ENCODE measurements around the gene RCOR1. TPM values are rescaled to one million over a fixed set of nuclear protein-coding genes. Genes with fewer than 3 reads are reported as not detected.

RCOR1 gene
- total and polyA plus RNA-seq, 2 of the 4 experiments (the other 2 are of a cell fraction) = 9.0 to 11.2 TPM

GRCh38 chr14:102764220-102764671 lies 171.8 kb downstream of the RCOR1 start:
- no peak overlapping the region for H4K91ac ChIP-seq (ENCODE audit: insufficient read depth, low read depth, low read length)
- ATAC-seq (ENCODE audit: low read depth) (no peak), DNase-seq (no peak)
- in situ Hi-C loops (cut with MboI; ENCODE audit: low sequenced_read_pairs) = no loop called here
- no peak overlapping the region for H4K8ac ChIP-seq (ENCODE audit: low read depth in 2 of 2, low read length in 2 of 2)
- H3K9ac ChIP-seq (ENCODE audit: low read depth, low read length) = no peak overlapping the region
- no peak overlapping the region for H3K23ac ChIP-seq (ENCODE audit: low read depth, low read length)
- H2BK20ac ChIP-seq (ENCODE audit: low read depth, low read length) = no peak overlapping the region
- no peaks in the 10 kb centered on the region for H3K4me1 ChIP-seq (ENCODE audit: control insufficient read depth, insufficient read depth, low read length)
- WGBS, 2 experiments (ENCODE audit: extremely low coverage in 2 of 2, insufficient read length in 1 of 2) = no CpG with 5 or more reads among the region's 11 CpGs
- H3K27ac ChIP-seq (ENCODE audit: insufficient read depth, low read length) = no peak overlapping the region
- H2AFZ ChIP-seq (replicated peaks; ENCODE audit: low read length, poor library complexity) = no peak overlapping the region
- H2AK5ac ChIP-seq (ENCODE audit: low read depth, low read length) = no peak overlapping the region
- H2AK9ac ChIP-seq (replicated peaks; ENCODE audit: low read depth, low read length, poor library complexity) = no peak overlapping the region
- no peaks in the 10 kb centered on the region for H3K9me1 ChIP-seq (ENCODE audit: insufficient read depth, low read length)
- H3K4ac ChIP-seq (ENCODE audit: low read depth, low read length) = no peak overlapping the region
- BruUV-seq (replicated peaks) = no TSS peak
- no peak overlapping the region for H3K56ac ChIP-seq (ENCODE audit: extremely low read depth, insufficient read depth, low read length)
- H3K27me3 ChIP-seq (ENCODE audit: control insufficient read depth, insufficient read depth, low read length) = peaks cover 26% of the 10 kb centered on the region
- no peak overlapping the region for H4K5ac ChIP-seq (ENCODE audit: low read depth, low read length)
- no peak overlapping the region for H2BK5ac ChIP-seq (ENCODE audit: low read depth, low read length, poor library complexity, severe bottlenecking)
- H3K9me3 ChIP-seq (ENCODE audit: control insufficient read depth, insufficient read depth, low read length) = no peaks in the 10 kb centered on the region
- no peaks in the 10 kb centered on the region for H3K36me3 ChIP-seq (ENCODE audit: control insufficient read depth, insufficient read depth, low read length)
- no peak overlapping the region for H3K4me3 ChIP-seq (ENCODE audit: insufficient read depth, low read depth, low read length)
- no peak overlapping the region for H2BK120ac ChIP-seq (ENCODE audit: low read depth, low read length)
- no peaks in the 10 kb centered on the region for H3K79me1 ChIP-seq (ENCODE audit: low read depth in 1 of 2, low read length in 2 of 2)
- dilution Hi-C loops (cut with HindIII; ENCODE audit: low sequenced_read_pairs, unreplicated experiment) = no loop called here
- no peak overlapping the region for H3K14ac ChIP-seq (replicated peaks; ENCODE audit: low read depth, low read length)
- TF ChIP-seq MAFK (IDR thresholded peaks at IDR 0.05; ENCODE audit: low read depth, low read length) (no peak), POLR2A (IDR thresholded peaks at IDR 0.05; ENCODE audit: low read depth, low read length) (no peak), MAZ (IDR thresholded peaks at IDR 0.05; ENCODE audit: borderline replicate concordance, low read depth, low read length) (no peak), CEBPB (IDR thresholded peaks at IDR 0.05; ENCODE audit: low read depth, low read length) (no peak), RCOR1 (IDR thresholded peaks at IDR 0.05; ENCODE audit: insufficient replicate concordance, low read length) (no peak), SMC3 (IDR thresholded peaks at IDR 0.05; ENCODE audit: low read depth, low read length) (no peak), FOS (IDR thresholded peaks at IDR 0.05; ENCODE audit: low read depth, low read length) (no peak), CHD1 (IDR thresholded peaks at IDR 0.05; ENCODE audit: low read depth, low read length) (no peak), BHLHE40 (IDR thresholded peaks at IDR 0.05; ENCODE audit: low read depth, low read length) (no peak), RFX5 (IDR thresholded peaks at IDR 0.05; ENCODE audit: low read depth, low read length) (no peak), RAD21 (IDR thresholded peaks at IDR 0.05; ENCODE audit: low read length) (no peak), MXI1 (IDR thresholded peaks at IDR 0.05; ENCODE audit: borderline replicate concordance, low read depth, low read length) (no peak), NFE2L2 (IDR thresholded peaks at IDR 0.05; ENCODE audit: low read depth, low read length) (no peak)
- TF ChIP-seq, protein P1, sequence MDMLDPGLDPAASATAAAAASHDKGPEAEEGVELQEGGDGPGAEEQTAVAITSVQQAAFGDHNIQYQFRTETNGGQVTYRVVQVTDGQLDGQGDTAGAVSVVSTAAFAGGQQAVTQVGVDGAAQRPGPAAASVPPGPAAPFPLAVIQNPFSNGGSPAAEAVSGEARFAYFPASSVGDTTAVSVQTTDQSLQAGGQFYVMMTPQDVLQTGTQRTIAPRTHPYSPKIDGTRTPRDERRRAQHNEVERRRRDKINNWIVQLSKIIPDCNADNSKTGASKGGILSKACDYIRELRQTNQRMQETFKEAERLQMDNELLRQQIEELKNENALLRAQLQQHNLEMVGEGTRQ (IDR thresholded peaks at IDR 0.05; ENCODE audit: low read depth, low read length) = no peak
- TF ChIP-seq, protein P2, sequence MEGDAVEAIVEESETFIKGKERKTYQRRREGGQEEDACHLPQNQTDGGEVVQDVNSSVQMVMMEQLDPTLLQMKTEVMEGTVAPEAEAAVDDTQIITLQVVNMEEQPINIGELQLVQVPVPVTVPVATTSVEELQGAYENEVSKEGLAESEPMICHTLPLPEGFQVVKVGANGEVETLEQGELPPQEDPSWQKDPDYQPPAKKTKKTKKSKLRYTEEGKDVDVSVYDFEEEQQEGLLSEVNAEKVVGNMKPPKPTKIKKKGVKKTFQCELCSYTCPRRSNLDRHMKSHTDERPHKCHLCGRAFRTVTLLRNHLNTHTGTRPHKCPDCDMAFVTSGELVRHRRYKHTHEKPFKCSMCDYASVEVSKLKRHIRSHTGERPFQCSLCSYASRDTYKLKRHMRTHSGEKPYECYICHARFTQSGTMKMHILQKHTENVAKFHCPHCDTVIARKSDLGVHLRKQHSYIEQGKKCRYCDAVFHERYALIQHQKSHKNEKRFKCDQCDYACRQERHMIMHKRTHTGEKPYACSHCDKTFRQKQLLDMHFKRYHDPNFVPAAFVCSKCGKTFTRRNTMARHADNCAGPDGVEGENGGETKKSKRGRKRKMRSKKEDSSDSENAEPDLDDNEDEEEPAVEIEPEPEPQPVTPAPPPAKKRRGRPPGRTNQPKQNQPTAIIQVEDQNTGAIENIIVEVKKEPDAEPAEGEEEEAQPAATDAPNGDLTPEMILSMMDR (conservative IDR thresholded peaks at IDR 0.05; ENCODE audit: low read depth, low read length) = no peak
- TF ChIP-seq, protein P3, sequence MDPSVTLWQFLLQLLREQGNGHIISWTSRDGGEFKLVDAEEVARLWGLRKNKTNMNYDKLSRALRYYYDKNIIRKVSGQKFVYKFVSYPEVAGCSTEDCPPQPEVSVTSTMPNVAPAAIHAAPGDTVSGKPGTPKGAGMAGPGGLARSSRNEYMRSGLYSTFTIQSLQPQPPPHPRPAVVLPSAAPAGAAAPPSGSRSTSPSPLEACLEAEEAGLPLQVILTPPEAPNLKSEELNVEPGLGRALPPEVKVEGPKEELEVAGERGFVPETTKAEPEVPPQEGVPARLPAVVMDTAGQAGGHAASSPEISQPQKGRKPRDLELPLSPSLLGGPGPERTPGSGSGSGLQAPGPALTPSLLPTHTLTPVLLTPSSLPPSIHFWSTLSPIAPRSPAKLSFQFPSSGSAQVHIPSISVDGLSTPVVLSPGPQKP (IDR thresholded peaks at IDR 0.05; ENCODE audit: borderline replicate concordance, low read depth, low read length) = no peak
- H3K4me2 ChIP-seq (ENCODE audit: low read depth, low read length) = no peak overlapping the region
- H3K18ac ChIP-seq (ENCODE audit: low read depth, low read length) = no peak overlapping the region
- POLR2A ChIA-PET (ENCODE audit: unreplicated experiment) = no interaction called here
- CTCF ChIA-PET = no interaction called here
- intact Hi-C loops (cut with micrococcal nuclease) = no loop called here
- no peaks in the 10 kb centered on the region for H4K20me1 ChIP-seq (ENCODE audit: insufficient read depth, low read length)
- no peak overlapping the region for H2BK15ac ChIP-seq (ENCODE audit: low read depth, low read length)
